Activated T-helper 17 cell treated with anti-CD3 and anti-CD28 coated beads, Interleukin-2, amount 50 U/mL, for 72 hours (primary cell): ENCODE measurements around the gene ACBD6. TPM values are rescaled to one million over a fixed set of nuclear protein-coding genes. Genes with fewer than 3 reads are reported as not detected.
"Not testable (repeated sequence)": the region's sequence is repeated elsewhere in the genome, so short reads cannot be mapped to it uniquely, and the experiment has no call there.

Source experiments
- ATAC-seq: fragments of 150-1000 bp; cut with Tn5 transposase; replicated peaks from 2 replicates; pipeline ENCODE4 v1.10.0; 2021; ENCODE audit warnings: mild to moderate bottlenecking, moderate library complexity
- H3K27ac Mint-ChIP-seq: one replicate; pipeline ENCODE4 v1.8.0; 2022; ENCODE audit warnings: mixed read lengths
- H3K27me3 Mint-ChIP-seq: one replicate; pipeline ENCODE4 v1.8.0; 2022; ENCODE audit warnings: mixed read lengths
- H3K36me3 Mint-ChIP-seq: one replicate; pipeline ENCODE4 v1.8.0; 2022; ENCODE audit warnings: low read depth, mild to moderate bottlenecking, mixed read lengths
- H3K4me1 Mint-ChIP-seq: one replicate; pipeline ENCODE4 v1.8.0; 2022; ENCODE audit warnings: mixed read lengths
- H3K4me3 Mint-ChIP-seq: one replicate; pipeline ENCODE4 v1.8.0; 2022; ENCODE audit warnings: mild to moderate bottlenecking, mixed read lengths
- H3K9me3 Mint-ChIP-seq: one replicate; pipeline ENCODE4 v1.8.0; 2022; ENCODE audit warnings: mixed read lengths
- total RNA-seq, 2 donors: library from RNA; stranded (reverse); gene quantifications; one replicate each; pipeline ENCODE4 v1.2.3, GENCODE V29; 2022

ACBD6 gene
- total RNA-seq, 2 donors from 2014 or later = 33.4 to 41.9 TPM

GRCh38 chr1:180488661-180489060 is 13.7 kb downstream of the ACBD6 start:
- H3K36me3 Mint-ChIP-seq = peaks cover 66% of the 10 kb centered on the region

GRCh38 chr1:180486092-180486491 is 16.3 kb downstream of the ACBD6 start:
- ATAC-seq = no peak
- no peaks in the 10 kb centered on the region for H3K4me1 Mint-ChIP-seq

More at GRCh38 chr1:180488661-180489060, 13.7 kb downstream of the ACBD6 start:
- no peaks in the 10 kb centered on the region for H3K4me1 Mint-ChIP-seq
- no peak overlapping the region for H3K4me3 Mint-ChIP-seq
- H3K27ac Mint-ChIP-seq = no peak overlapping the region
- no peaks in the 10 kb centered on the region for H3K27me3 Mint-ChIP-seq
- no peak for ATAC-seq
- H3K9me3 Mint-ChIP-seq = no peaks in the 10 kb centered on the region

GRCh38 chr1:180484490-180484889 is 17.9 kb downstream of the ACBD6 start:
- H3K27me3 Mint-ChIP-seq = no peaks in the 10 kb centered on the region
- no peaks in the 10 kb centered on the region for H3K9me3 Mint-ChIP-seq
- H3K27ac Mint-ChIP-seq = no peak overlapping the region
- no peak for ATAC-seq
- peaks cover 68% of the 10 kb centered on the region for H3K36me3 Mint-ChIP-seq
- H3K4me3 Mint-ChIP-seq = no peak overlapping the region
- no peaks in the 10 kb centered on the region for H3K4me1 Mint-ChIP-seq

More at GRCh38 chr1:180486092-180486491, 16.3 kb downstream of the ACBD6 start:
- no peaks in the 10 kb centered on the region for H3K27me3 Mint-ChIP-seq
- H3K4me3 Mint-ChIP-seq = no peak overlapping the region
- no peaks in the 10 kb centered on the region for H3K9me3 Mint-ChIP-seq
- peaks cover 52% of the 10 kb centered on the region for H3K36me3 Mint-ChIP-seq
- H3K27ac Mint-ChIP-seq = no peak overlapping the region

- Mint-ChIP-seq H3K27me3 (no peaks in the 10 kb centered on the region), H3K36me3 (peaks cover 65% of the 10 kb centered on the region), H3K27ac (no peak overlapping the region), H3K4me3 (peak overlapping the region; percentile 29), H3K4me1 (no peaks in the 10 kb centered on the region), H3K9me3 (no peaks in the 10 kb centered on the region)
- ATAC-seq = peak; percentile 37
These were observed 19.7 kb downstream of the ACBD6 start for GRCh38 chr1:180482425-180483275.

GRCh38 chr1:180470031-180470430 is 32.3 kb downstream of the ACBD6 start:
- no peak overlapping the region for H3K4me3 Mint-ChIP-seq
- no peaks in the 10 kb centered on the region for H3K4me1 Mint-ChIP-seq
- no peak for ATAC-seq
- H3K27me3 Mint-ChIP-seq = no peaks in the 10 kb centered on the region
- no peak overlapping the region for H3K27ac Mint-ChIP-seq
- H3K9me3 Mint-ChIP-seq = peaks cover 1% of the 10 kb centered on the region
- peaks cover 44% of the 10 kb centered on the region for H3K36me3 Mint-ChIP-seq

GRCh38 chr1:180468311-180468710 is 34.1 kb downstream of the ACBD6 start:
- peaks cover 7% of the 10 kb centered on the region for H3K4me1 Mint-ChIP-seq
- H3K9me3 Mint-ChIP-seq = peaks cover 8% of the 10 kb centered on the region
- no peak for ATAC-seq
- no peak overlapping the region for H3K27ac Mint-ChIP-seq
- H3K4me3 Mint-ChIP-seq = no peak overlapping the region
- peaks cover 57% of the 10 kb centered on the region for H3K36me3 Mint-ChIP-seq
- H3K27me3 Mint-ChIP-seq = no peaks in the 10 kb centered on the region

GRCh38 chr1:180462102-180462501 is 40.3 kb downstream of the ACBD6 start:
- Mint-ChIP-seq H3K27me3 (no peaks in the 10 kb centered on the region), H3K4me3 (no peak overlapping the region), H3K9me3 (peaks cover 21% of the 10 kb centered on the region), H3K36me3 (peaks cover 54% of the 10 kb centered on the region), H3K4me1 (peaks cover 26% of the 10 kb centered on the region), H3K27ac (no peak overlapping the region)
- ATAC-seq = no peak

- not testable (repeated sequence) for H3K4me3 Mint-ChIP-seq, H3K27ac Mint-ChIP-seq, H3K27me3 Mint-ChIP-seq, ATAC-seq
- Mint-ChIP-seq H3K36me3 (peaks cover 58% of the 10 kb centered on the region), H3K4me1 (peaks cover 26% of the 10 kb centered on the region), H3K9me3 (peaks cover 21% of the 10 kb centered on the region)
These were observed 40.7 kb downstream of the ACBD6 start for GRCh38 chr1:180461682-180462081.

- Mint-ChIP-seq H3K36me3 (peaks cover 56% of the 10 kb centered on the region), H3K4me3 (no peak overlapping the region), H3K27ac (no peak overlapping the region), H3K4me1 (peaks cover 21% of the 10 kb centered on the region), H3K9me3 (peaks cover 13% of the 10 kb centered on the region), H3K27me3 (no peaks in the 10 kb centered on the region)
- no peak for ATAC-seq
These were observed 43.6 kb downstream of the ACBD6 start for GRCh38 chr1:180458807-180459206.

- peaks cover 18% of the 10 kb centered on the region for H3K4me1 Mint-ChIP-seq
- peaks cover 53% of the 10 kb centered on the region for H3K36me3 Mint-ChIP-seq
- H3K9me3 Mint-ChIP-seq = peaks cover 15% of the 10 kb centered on the region
- H3K27me3 Mint-ChIP-seq = no peaks in the 10 kb centered on the region
- H3K4me3 Mint-ChIP-seq = no peak overlapping the region
- no peak for ATAC-seq
- no peak overlapping the region for H3K27ac Mint-ChIP-seq
These were observed 46.2 kb downstream of the ACBD6 start for GRCh38 chr1:180456191-180456590.

GRCh38 chr1:180451504-180451903 is 50.9 kb downstream of the ACBD6 start:
- peak; percentile 62 for ATAC-seq
- Mint-ChIP-seq H3K27me3 (no peaks in the 10 kb centered on the region), H3K4me1 (peaks cover 8% of the 10 kb centered on the region), H3K27ac (peak overlapping the region; percentile 49), H3K4me3 (peak overlapping the region; percentile 7), H3K9me3 (peaks cover 9% of the 10 kb centered on the region), H3K36me3 (peaks cover 53% of the 10 kb centered on the region)

GRCh38 chr1:180444522-180444921 is 57.9 kb downstream of the ACBD6 start:
- Mint-ChIP-seq H3K36me3 (peaks cover 5% of the 10 kb centered on the region), H3K27me3 (no peaks in the 10 kb centered on the region), H3K9me3 (no peaks in the 10 kb centered on the region), H3K4me3 (no peak overlapping the region), H3K27ac (no peak overlapping the region), H3K4me1 (no peaks in the 10 kb centered on the region)
- ATAC-seq = no peak

GRCh38 chr1:180440335-180440734 is 62.0 kb downstream of the ACBD6 start:
- no peaks in the 10 kb centered on the region for H3K9me3 Mint-ChIP-seq
- ATAC-seq = no peak
- H3K4me3 Mint-ChIP-seq = no peak overlapping the region
- H3K27ac Mint-ChIP-seq = no peak overlapping the region
- peaks cover 14% of the 10 kb centered on the region for H3K36me3 Mint-ChIP-seq
- H3K27me3 Mint-ChIP-seq = no peaks in the 10 kb centered on the region
- no peaks in the 10 kb centered on the region for H3K4me1 Mint-ChIP-seq

- Mint-ChIP-seq H3K4me3 (no peak overlapping the region), H3K27me3 (no peaks in the 10 kb centered on the region), H3K27ac (no peak overlapping the region), H3K9me3 (no peaks in the 10 kb centered on the region), H3K36me3 (peaks cover 10% of the 10 kb centered on the region), H3K4me1 (peaks cover 4% of the 10 kb centered on the region)
- no peak for ATAC-seq
These were observed 66.8 kb downstream of the ACBD6 start for GRCh38 chr1:180435566-180435965.

- no peak overlapping the region for H3K4me3 Mint-ChIP-seq
- no peak overlapping the region for H3K27ac Mint-ChIP-seq
- no peak for ATAC-seq
- H3K9me3 Mint-ChIP-seq = no peaks in the 10 kb centered on the region
- H3K27me3 Mint-ChIP-seq = no peaks in the 10 kb centered on the region
- H3K4me1 Mint-ChIP-seq = peaks cover 9% of the 10 kb centered on the region
- peaks cover 25% of the 10 kb centered on the region for H3K36me3 Mint-ChIP-seq
These were observed 68.5 kb downstream of the ACBD6 start for GRCh38 chr1:180433873-180434272.
